Left hindlimb (tissue), 1 donor: ENCODE data around the gene CLDN18.
A peak's percentile ranks its signal among the peaks of the same experiment; 100 is the strongest.

ENCODE experiments used
- DNase-seq: peaks from one replicate; pipeline ENCODE4 v3.0.0-alpha.2; 2018

Gene CLDN18

DNA sequence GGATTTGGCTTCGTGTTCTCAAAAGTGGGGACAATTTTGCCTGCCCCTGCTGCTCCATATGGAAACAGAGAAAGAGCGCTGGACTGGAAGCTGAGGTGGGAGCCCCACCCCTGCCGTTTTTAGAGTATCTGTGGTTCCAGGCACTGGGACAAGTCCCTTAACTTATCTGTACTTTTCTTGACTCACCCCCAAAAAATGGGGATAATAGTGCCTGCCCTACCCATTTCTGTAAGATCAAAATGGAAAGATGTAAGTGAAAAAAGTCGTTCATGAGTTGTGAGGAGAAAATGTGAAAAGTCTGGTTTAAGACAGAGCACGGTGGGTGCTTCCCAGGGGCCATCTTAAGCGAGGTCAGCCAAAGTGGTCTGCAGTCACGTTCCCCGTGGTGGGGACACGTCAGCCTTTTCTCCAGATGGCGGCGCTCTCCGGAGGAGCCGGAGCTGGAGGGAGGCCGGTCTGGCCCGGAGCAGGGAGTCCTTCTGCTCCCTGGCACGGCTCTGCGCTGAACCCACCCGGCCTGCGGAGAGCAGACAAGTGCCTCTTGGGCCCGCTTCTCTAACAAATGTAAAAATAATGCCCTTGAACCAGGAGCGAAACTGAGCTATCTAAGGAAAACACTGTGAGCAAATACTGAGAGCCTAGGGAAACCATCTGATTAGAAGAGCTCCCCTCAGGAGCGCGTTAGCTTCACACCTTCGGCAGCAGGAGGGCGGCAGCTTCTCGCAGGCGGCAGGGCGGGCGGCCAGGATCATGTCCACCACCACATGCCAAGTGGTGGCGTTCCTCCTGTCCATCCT is at the start of gene CLDN18:
Gene CLDN18 (plus strand): TSS at position 690 of the 797 bp plus-strand sequence. CDS start 61 bp downstream, at position 751.
- no peak for DNase-seq

DNA sequence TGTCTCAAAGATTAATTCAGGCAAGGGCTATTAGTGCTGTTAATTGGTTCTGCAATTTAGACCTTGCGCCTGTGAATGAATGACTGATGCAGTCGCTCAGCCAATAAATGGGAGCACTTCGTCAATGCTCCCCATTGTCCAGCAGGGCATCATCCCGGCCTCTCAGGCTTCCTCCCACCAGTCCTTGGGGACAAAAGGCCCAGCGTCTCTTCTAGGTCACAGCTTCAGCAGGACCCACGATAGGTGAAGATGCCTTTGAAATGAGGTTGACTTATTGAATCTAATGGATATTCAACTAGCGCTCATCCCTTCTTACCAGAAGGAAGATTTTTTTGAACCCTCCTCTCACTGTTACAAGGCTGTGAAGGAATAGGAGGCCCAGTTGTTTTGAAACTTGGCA is 47.7 kb upstream of the CLDN18 start:
- no peak for DNase-seq

DNA sequence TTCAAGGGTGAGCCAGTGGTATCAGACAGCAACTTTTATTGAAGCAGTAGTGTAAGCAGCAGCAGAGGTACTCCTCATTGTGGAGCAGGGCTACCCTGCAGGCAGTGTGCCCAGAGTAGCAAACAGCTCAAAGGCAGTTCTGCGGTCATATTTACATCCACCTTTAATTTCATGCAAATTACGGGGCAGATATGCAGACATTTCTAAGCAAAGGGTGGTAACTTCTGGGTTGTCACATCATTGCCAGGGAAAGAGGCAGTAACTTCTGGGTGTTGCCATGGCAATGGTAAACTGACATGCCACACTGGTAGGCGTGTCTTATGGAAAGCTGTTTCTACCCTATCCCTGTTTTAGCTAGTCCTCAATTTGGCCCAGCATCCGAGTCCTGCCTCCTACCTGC is 46.5 kb upstream of the CLDN18 start:
- DNase-seq, result no peak

DNA sequence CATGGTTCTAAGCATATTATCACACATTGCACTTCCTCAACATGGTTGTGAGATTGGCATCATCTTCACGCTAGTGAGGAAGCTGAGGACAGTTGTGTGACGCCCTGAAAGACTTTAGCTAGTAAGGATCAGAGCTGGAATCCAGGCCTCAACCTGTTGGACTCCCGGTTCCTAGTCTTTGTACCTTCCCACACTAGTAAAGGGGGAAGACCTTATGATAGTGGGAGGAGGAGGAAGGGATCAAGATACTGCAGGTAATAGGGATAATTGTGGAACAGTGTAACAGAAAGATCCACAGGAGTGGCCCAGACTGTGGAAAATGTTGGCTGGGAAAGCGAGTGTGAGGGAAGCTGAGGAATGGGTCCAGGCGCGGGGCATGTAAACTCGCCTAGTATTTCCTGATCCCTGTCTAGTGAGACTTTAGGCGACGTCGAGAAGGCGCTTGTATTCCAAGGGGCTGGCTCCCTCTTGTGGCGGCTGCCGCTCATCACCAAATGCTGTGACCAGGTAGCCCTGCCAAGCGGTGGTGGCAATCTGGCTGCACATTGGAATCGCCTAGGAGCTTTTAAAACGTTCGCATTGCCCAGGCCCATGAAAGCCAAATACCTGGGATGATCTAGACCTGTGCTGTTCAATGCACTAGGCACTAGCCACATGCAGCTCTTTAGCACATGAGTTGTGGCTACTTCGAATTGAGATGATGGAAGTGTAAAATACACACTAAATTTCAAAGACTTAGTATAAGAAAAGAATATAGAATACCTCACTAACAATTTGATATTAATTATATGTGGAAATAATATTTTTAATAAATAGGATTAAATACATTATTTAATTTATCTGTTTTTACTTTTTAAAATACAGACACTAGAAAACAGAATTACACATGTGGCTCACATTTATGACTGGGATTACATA is 38.8 kb upstream of the CLDN18 start:
- DNase-seq, result peak; percentile 74

DNA sequence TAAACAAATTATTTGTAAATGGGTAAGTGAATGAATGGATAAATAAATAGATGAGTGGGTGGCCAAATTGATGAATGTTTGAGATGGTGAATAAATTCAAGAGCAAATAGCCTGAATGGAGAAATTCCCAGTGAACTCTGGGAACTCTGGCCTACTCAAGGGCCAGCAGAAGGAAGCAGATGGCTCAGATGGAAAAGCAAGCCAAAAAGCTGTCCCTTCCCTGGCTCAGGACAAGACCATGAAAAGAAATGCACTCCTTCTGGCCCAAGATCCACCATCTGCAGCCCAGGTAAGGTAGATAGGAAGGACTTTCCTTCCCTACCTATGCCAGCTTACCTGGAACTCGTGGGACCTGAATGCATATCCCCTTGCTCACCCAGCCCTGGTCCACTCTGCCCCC is 37.6 kb upstream of the CLDN18 start:
- no peak for DNase-seq

DNA sequence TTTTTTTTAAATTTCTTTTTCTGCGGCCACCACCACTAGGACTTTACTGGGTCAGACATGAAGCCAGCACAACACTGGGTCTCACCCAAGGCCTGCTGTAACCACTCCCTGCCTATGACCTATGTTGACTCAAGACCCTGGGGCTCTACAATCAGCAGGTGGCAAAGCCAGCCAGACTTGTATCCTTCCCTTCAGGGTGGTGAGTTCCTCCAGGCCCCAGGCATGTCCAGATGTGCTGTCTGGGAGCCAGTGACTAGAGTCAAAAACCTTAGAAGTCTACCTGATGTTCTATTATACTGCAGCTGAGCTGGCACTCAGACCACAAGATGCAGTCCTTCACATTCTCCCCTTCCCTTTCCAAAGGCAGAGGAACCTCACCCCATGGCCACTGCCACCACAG is 31.6 kb upstream of the CLDN18 start:
- DNase-seq, result no peak

DNA sequence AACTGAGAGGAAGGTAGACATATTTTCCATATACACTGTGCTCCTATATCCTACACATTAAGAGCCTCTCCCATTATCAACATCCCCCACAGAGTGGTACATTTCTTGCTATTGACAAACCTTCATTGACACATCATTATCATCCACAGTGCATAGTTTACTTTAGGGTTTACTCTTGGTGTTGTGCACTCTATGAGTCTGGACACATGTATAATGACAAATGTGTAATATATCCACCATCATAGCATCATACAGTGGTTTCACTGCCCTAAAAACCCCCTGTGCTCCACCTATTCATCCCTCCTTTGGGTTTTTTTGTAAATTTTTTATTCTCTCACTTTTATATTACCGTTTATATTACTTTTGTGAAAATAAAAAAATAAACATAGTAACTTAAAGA is 22.2 kb upstream of the CLDN18 start:
- no peak for DNase-seq

DNA sequence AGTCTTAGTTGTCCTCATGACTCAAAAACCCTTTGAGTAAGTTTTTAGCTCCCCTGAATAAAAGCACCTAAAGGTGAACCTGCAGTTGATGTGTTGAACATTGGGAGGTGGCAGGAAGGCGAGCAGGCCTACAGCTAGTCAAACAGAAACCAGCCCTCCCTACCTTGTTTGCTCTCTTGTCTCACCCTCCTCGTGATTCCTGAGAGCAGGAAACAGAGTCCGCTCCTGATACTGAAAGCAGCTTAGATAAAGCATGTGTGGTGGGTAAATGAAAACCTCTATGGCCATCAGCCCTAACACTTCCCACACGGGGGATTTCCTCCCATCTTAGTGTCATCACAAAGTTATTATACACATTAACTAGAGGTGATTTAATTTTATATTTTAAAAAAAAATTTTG is 21.8 kb upstream of the CLDN18 start:
- no peak for DNase-seq

DNA sequence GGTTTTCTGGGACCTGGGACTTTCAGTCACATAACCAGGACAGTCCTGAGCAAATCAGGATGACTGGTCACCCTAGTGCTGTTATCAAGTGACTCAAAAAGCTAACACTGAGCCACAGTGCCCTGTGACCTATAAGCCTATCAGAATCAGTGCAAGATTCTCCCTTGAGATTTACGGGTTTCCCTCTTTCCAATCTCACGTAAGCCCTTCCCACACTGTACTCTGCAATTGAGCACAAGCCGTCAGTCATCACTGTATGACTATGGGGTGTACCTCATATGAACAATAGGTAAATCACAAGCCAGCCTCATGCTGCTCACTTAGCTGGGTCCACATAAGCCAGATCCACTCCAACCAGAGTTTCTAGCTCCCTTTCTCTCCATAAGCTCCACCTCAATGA is 21.0 kb upstream of the CLDN18 start:
- DNase-seq, result no peak

DNA sequence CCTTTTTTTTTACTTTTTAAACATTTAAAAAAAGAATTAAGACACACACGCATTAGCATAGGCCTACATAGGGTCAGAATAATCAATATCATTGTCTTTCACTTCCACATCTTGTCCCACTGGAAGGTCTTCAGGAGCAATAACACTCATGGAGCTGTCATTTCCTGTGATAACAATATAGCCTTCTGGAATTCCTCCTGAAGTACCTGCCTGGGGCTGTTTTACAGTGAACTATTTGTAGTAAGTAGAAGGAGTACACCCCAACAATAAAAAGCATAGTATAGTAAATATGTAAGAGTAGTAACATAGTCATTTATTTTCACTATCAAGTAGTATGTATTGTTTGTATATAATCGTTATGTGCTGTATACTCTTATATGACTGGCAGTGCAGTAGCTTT is 19.5 kb upstream of the CLDN18 start:
- no peak for DNase-seq

DNA sequence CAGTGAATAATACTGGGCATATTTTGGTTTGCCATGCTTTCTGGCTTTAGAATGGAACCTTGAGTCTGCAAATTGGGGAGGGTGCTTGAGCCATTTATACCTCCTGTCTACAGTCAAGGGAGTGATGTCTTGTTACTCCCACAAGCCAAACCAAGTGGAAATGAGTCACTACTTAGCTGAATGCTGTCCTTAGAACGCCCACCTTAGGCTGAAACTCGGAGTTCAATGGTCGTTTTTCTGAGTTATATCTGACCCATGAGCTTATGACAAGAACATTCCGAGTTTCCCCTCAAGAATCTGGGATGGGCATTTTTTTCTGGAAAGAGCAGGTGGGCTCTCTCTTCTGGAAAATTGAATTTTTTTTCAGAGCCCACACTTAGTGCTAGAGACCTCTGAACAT is 17.4 kb upstream of the CLDN18 start:
- DNase-seq, result no peak

DNA sequence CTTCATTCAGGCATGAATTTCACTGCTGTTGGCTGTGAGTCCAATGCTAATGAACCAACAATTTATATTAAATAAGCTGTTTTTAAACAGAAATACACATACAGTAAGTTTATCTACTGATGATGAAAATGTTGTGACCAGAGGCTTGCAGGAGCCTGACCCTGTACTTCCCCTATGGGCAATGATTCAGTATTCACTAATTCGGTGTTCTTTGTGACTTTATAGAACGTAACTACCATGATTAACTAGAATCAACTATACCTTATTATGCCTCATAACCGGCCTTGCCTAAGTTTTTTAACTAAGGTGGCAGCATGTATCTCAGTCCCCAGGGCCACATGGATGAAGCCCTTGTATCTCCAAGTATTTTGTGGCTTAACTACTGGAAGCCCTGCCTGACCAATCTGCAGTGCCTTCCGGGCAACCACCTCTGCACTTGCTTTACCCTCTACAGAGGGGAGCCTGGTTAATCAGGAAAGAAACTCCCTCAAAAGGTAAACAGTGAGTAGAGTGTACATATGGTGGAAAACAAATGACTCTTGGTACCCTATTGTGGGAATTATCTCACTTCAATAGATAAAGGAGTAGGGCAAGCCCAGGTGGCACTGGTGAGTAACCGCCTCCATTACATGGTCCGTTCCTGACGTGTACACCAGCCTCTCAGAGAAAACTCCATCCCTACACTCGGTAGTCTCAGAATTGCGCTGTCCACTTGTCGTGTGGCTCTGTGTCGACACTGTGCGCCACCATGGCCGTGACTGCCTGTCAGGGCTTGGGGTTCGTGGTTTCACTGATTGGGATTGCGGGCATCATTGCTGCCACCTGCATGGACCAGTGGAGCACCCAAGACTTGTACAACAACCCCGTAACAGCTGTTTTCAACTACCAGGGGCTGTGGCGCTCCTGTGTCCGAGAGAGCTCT is 11.6 kb upstream of the CLDN18 start:
- DNase-seq, result no peak

DNA sequence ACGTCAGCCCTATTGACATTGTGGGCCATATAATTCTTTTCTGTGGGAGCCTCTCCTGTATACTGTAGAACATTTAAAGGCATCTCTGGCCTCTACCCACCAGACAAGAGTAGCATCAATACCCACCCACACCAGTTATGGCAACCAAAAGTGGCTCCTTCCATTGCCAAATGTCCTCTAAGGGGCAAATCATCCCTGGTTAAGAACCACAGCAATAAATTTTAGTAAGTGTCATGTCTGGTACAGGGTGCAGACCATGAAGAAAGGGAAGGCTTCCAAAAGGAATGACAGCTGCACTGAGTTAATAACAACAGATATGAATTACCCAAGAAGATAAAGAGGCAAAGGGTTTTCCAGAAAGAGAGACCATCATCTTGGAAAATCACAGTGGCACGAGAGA is 6.9 kb upstream of the CLDN18 start:
- no peak for DNase-seq

DNA sequence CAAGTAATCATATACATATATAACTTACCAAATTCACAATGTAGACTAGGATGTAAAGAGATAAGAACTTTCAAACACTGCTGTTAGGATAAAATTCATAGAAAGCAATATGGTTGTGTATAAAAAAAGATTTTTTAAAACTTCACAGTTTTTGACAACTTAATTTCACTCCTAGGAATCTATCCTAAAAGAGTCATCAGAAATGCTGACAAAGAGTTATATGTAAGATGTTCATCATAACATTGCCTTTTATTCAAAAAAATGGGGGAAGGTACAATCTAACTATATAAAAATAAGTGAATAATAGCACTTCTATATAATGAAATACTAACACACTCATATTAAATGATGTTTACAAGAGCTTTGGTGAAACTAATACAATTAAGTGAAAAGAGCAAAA is 4.3 kb upstream of the CLDN18 start:
- DNase-seq, result no peak

DNA sequence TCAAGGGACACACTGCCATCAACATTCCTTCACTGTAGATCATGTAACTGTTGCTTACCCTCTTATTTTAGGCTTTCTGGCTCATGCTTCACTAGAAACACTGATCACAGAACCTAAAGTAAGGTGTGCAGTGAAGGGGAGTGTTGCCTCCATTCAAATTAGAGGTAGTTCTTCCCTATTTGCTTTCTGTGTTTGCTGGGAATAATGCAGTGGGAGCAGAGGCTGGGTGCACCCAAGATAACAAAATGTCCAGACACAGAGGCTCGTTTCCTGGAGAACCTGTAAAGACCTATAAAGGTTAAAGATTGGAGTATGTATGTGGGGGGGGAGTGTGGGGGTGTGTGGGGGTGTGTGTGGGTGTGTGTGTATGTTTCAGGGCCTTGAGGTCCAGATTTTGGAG is 2.1 kb upstream of the CLDN18 start:
- no peak for DNase-seq

DNA sequence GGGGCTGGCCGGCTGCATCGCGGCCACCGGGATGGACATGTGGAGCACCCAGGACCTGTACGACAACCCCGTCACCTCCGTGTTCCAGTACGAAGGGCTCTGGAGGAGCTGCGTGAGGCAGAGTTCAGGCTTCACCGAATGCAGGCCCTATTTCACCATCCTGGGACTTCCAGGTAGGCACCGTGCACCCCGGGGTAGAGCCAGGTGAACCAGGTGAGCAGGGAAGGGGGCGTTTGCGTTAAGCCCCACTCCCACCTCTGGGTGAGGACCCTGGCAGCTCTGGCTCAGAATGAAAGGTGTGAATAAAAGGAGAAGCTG is 267 bp downstream of the CLDN18 start:
- no peak for DNase-seq

DNA sequence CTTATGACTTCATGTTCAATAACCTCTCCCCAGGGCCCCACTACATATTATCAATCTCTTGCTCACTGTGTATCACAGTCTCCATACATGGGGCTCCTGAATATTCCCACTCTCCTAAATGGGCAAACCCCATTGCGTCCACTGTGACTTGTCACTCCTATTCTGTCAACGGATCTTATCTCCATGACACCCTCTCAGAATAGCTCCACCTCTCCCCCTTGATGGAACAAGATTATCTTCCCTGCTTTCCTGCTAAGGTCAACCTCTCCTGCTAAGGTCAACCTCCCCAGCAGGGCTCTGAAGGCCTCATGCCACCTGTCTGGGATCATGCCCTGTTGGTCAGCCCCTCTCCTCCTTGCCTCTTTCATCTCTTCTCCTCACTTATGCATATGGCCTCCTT is 1.8 kb downstream of the CLDN18 start:
- DNase-seq, result no peak

DNA sequence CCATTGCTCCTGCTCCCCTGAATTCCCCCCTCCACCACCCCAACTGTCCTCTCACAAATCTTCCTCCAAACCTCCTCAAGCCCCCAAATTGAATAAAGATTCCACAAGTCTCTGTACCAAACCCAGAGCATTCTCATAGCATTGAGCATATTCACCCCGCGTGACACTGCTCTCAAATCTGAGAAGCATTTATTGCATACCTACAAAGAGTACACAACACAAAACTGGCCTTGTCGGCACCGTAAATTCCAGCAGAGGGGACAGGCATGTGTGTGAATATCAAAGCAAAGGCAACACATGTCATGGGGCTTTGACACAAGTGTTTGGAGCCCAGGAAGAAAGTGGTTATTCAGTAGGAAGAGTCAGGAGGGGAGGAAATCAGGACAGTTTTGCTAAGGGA is 2.6 kb downstream of the CLDN18 start:
- DNase-seq, result no peak

DNA sequence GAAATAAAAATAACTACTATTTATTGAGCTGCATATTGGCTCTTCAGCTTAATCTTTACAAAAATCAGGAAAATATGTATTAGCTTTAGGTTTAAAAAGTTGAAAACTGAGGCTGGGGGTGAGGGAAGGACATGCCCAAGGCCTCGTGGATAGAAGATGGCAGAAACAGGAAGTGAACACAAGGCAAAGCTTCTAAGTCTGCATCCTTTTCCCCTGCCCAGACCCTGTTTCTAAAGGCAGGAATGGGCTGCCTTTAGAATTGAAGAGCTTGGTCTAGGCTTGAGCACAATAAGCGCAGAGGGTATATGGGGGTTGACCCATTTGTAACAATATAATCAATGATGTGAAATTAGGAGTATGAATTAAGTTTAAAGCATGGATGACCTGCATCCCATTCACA is 6.1 kb downstream of the CLDN18 start:
- no peak for DNase-seq

DNA sequence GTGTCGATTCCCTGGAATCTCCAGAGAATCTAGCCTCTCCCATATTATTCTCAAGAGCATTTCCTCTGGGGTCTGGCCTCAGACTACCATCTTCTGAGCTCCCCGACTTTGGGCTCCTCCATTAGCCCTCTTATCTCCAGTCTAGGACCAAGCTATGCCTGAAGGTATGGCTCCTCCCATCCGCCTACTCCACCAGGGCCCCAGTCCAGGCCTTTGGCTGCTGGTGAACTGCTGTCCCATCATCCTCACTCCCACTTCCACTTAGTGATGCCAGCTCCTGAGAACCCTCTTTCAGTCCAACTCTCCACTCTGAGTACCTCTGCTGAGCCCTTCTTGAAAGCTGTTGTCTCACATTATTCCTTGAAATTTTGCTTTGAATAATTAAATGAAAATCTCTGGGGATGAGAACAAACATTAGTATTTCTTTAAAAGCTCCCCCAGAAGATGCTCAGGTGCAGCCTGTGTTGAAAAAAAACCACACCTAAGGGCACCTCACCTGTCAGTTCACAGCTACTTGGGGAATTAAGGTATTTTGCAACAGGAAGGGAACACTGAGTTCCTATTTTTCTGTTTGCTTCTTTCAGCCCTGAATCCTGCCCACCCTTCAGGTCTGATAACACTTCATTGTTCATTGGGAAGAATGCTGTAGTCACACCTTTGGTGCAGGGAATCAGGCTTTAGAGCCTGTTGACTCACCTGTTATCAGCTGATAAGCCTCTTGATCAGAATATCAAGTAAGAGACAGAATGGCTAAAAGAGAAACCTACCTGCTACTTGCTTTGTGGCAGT is 9.5 kb downstream of the CLDN18 start:
- DNase-seq, result no peak

DNA sequence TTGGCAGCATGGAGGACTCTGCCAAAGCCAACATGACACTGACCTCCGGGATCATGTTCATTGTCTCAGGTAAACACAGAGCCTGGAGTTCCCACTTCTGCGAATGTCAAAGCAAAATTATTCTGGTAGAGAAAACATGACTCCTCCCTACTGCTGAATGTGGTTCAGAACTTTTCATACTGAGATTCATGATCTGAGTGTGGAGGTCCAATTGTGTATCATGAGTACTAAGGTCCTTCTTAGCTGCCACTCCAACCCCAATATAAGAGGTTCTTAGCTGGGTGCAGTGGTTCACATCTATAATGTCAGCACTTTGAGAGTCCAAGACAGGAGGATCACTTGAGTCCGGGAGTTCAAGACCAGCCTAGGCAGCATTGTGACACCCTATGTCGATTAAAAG is 13.8 kb downstream of the CLDN18 start:
- DNase-seq, result no peak

DNA sequence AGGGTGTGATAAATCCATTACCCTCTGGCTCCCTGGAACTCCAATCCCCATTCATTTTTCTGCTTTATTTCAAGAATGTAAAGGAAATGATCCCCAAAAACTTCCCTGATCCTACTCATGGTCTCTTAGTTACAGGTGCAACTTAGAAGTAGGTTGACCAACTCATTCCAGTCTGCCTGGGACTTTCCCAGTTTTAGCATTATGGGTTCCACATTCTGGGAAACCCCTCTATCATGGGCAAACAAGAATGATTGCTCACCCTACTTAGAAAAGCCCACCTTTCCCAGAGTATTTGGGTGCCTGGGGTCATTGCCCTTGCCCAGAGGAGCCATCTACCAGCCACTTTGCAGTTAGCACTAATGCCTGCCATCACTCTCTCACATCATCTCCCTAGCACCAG is 15.6 kb downstream of the CLDN18 start:
- no peak for DNase-seq
